Breast epithelium (tissue), 3 donors: Measurements from ENCODE around the gene NFIB.

Experiments
- POLR2A ChIP-seq: fragments of 450-650 bp; IDR thresholded peaks from one replicate; pipeline ENCODE4 v1.6.1; 2016; ENCODE audit warnings: antibody characterized with exemption, mild to moderate bottlenecking, moderate library complexity
- TF ChIP-seq, protein P1 (sequence below), 3 donors: fragments of 450-650 bp; IDR thresholded peaks; one replicate each; pipeline ENCODE4 v1.5.1; 2016 to 2017; ENCODE audit warnings: antibody characterized with exemption in 3 of 3, mild to moderate bottlenecking in 3 of 3, moderate library complexity in 3 of 3

DNA sequence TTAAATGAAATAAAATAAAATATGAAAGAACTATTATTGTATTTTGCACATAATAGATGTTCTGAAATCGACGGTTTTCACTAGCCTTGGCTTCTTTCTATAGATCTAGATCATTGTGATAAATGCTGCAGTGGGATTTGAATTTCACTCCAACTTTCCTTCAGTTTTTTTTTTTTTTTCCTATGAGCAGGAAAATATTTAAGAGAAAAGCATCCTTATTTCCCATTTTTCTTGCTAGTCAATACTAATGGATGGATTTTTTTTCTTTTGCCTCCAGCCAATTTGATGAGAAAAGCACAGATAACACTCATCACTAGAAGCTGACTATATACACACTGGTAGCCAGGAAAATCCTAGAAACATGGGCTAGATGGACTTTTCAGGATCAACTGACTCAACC, 249.0 kb downstream of the NFIB start:
- TF ChIP-seq, protein P1, sequence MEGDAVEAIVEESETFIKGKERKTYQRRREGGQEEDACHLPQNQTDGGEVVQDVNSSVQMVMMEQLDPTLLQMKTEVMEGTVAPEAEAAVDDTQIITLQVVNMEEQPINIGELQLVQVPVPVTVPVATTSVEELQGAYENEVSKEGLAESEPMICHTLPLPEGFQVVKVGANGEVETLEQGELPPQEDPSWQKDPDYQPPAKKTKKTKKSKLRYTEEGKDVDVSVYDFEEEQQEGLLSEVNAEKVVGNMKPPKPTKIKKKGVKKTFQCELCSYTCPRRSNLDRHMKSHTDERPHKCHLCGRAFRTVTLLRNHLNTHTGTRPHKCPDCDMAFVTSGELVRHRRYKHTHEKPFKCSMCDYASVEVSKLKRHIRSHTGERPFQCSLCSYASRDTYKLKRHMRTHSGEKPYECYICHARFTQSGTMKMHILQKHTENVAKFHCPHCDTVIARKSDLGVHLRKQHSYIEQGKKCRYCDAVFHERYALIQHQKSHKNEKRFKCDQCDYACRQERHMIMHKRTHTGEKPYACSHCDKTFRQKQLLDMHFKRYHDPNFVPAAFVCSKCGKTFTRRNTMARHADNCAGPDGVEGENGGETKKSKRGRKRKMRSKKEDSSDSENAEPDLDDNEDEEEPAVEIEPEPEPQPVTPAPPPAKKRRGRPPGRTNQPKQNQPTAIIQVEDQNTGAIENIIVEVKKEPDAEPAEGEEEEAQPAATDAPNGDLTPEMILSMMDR (IDR thresholded peaks at IDR 0.05): no peak
- no peak for TF ChIP-seq POLR2A
